ENCODE data around the gene TAPBPL. TPM values are rescaled to one million over a fixed set of nuclear protein-coding genes. Genes with fewer than 3 reads are reported as not detected.

Gene TAPBPL, protein sequence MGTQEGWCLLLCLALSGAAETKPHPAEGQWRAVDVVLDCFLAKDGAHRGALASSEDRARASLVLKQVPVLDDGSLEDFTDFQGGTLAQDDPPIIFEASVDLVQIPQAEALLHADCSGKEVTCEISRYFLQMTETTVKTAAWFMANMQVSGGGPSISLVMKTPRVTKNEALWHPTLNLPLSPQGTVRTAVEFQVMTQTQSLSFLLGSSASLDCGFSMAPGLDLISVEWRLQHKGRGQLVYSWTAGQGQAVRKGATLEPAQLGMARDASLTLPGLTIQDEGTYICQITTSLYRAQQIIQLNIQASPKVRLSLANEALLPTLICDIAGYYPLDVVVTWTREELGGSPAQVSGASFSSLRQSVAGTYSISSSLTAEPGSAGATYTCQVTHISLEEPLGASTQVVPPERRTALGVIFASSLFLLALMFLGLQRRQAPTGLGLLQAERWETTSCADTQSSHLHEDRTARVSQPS
- 3.5 to 4.3 TPM (median 3.5 TPM) in 5 replicates for total RNA-seq (2022; extraction: Qiagen RNA extraction)

GRCh38 chr12:6451348-6452244, at the start of gene TAPBPL:
Gene TAPBPL, plus strand, starts transcription at chr12:6452042. Its CDS starts 207 bp downstream, at chr12:6452249.

GRCh38 chr12:6444704-6445688, 6.8 kb upstream of the TAPBPL start, which contains the start of gene CD27:
Gene CD27, plus strand, starts transcription at chr12:6444955. Its CDS starts 141 bp downstream, at chr12:6445096.

DNA sequence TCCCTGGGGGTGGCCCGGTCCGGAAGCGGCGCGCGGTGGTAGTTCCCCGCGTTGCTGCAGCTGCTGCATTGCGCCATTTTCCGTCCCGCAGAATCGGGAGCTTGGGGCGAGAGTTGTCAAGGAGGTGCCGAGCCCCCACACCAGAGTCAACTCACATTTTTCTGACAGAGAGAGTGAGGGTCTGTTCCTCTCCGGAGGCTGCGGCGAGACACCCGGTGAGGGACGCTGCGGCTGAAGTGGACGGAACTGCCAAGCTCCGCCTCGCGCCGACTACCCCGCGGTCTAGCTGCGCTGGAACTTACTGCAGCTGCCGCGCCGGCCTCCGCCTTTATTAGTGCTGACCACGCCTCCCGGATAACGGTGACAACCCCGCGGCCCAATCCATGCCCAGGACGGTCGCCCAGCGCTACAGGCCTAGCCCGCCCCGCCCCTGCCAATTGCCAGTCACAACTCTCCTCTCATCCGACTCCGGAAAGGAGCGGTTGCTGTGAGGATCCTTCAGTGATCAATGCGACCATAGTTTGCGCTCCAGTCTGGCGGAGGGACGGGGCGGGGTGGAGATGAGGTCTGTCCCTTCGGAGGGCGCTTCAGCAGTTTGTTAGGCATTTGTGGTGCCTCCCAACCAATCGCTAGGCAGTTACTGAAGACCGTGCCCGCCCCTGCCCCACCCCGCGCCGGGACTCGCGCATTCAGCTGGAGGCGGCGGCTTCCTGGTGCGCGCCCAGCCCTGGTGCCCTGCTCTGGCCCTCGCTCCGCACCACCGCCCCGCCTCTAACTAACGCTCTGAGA, 18.7 kb downstream of the TAPBPL start, which contains the start of gene VAMP1:
TSS of gene VAMP1 (minus strand) at position 303 of the 789 bp plus-strand sequence. CDS start at position 157, 146 bp downstream.

GRCh38 chr12:6492838-6493496, 41.1 kb downstream of the TAPBPL start, which contains the start of gene MRPL51:
Gene MRPL51, minus strand, starts transcription at chr12:6493262. Its CDS starts 126 bp downstream, at chr12:6493136.

GRCh38 chr12:6493497-6494257, 41.8 kb downstream of the TAPBPL start, which contains the start of gene NCAPD2:
Gene NCAPD2, plus strand, starts transcription at chr12:6494102. Its CDS starts 997 bp downstream, at chr12:6495099.

Other genes starting within 250 kb of the TAPBPL start
- gene PLEKHG6, start 141.4 kb upstream of the TAPBPL start, total RNA-seq (2022; extraction: Qiagen RNA extraction): 0.23 to 0.95 TPM (median 0.29 TPM) in 5 replicates
- 409 to 630 TPM (median 493 TPM) in 5 replicates for gene TNFRSF1A, start 110.0 kb upstream of the TAPBPL start, total RNA-seq (2022; extraction: Qiagen RNA extraction)
- 19.9 to 30.2 TPM (median 26.5 TPM) in 5 replicates for gene SCNN1A, start 76.5 kb upstream of the TAPBPL start, total RNA-seq (2022; extraction: Qiagen RNA extraction)
- 199 to 249 TPM (median 243 TPM) in 5 replicates for gene LTBR, start 67.9 kb upstream of the TAPBPL start, total RNA-seq (2022; extraction: Qiagen RNA extraction)
- not detected in 5 replicates for gene CD27, start 7.1 kb upstream of the TAPBPL start, total RNA-seq (2022; extraction: Qiagen RNA extraction)
- 9.8 to 13.4 TPM (median 12.1 TPM) in 5 replicates for gene VAMP1, start 18.6 kb downstream of the TAPBPL start, total RNA-seq (2022; extraction: Qiagen RNA extraction)
- 282 to 327 TPM (median 309 TPM) in 5 replicates for gene MRPL51, start 41.2 kb downstream of the TAPBPL start, total RNA-seq (2022; extraction: Qiagen RNA extraction)
- 56.5 to 62.5 TPM (median 60.7 TPM) in 5 replicates for gene NCAPD2, start 42.1 kb downstream of the TAPBPL start, total RNA-seq (2022; extraction: Qiagen RNA extraction)
- gene GAPDH, start 82.5 kb downstream of the TAPBPL start, total RNA-seq (2022; extraction: Qiagen RNA extraction): 7,029 to 9,300 TPM (median 8,522 TPM) in 5 replicates
- 1.6 to 2.5 TPM (median 2.2 TPM) in 5 replicates for gene IFFO1, start 104.0 kb downstream of the TAPBPL start, total RNA-seq (2022; extraction: Qiagen RNA extraction)
- 91.7 to 109 TPM (median 98.4 TPM) in 5 replicates for gene NOP2, start 116.2 kb downstream of the TAPBPL start, total RNA-seq (2022; extraction: Qiagen RNA extraction)
- 59.8 to 76.6 TPM (median 62.8 TPM) in 5 replicates for gene CHD4, start 155.3 kb downstream of the TAPBPL start, total RNA-seq (2022; extraction: Qiagen RNA extraction)
- gene LPAR5, start 183.9 kb downstream of the TAPBPL start, total RNA-seq (2022; extraction: Qiagen RNA extraction): 0.38 to 0.97 TPM (median 0.66 TPM) in 5 replicates
- gene ACRBP, start 195.4 kb downstream of the TAPBPL start, total RNA-seq (2022; extraction: Qiagen RNA extraction): 0.08 to 0.40 TPM (median 0.15 TPM) in 3 of 5 replicates, not detected in the others
- 13.8 to 19.8 TPM (median 15.7 TPM) in 5 replicates for gene ING4, start 211.1 kb downstream of the TAPBPL start, total RNA-seq (2022; extraction: Qiagen RNA extraction)
- gene ZNF384, start 237.3 kb downstream of the TAPBPL start, total RNA-seq (2022; extraction: Qiagen RNA extraction): 50.6 to 58.9 TPM (median 55.4 TPM) in 5 replicates
- 0.64 to 1.0 TPM (median 0.73 TPM) in 5 replicates for gene PIANP, start 248.8 kb downstream of the TAPBPL start, total RNA-seq (2022; extraction: Qiagen RNA extraction)